Trophoblast cell (in vitro differentiated cells and primary cell): ENCODE results near the gene DVL2.

ENCODE experiments used
- DNase-seq, 2 donors: peaks; one replicate each; pipeline ENCODE4 v3.0.0-alpha.2; 2016
- H2AFZ ChIP-seq: 2 replicates; pipeline ENCODE4 v1.6.1; 2013; ENCODE audit warnings: low read length, moderate library complexity, mild to moderate bottlenecking; ENCODE audit not compliant: insufficient read depth, poor library complexity
- H2AK5ac ChIP-seq: 2 replicates; pipeline ENCODE4 v1.6.1; 2013; ENCODE audit warnings: mild to moderate bottlenecking, low read length
- H2BK120ac ChIP-seq: 2 replicates; pipeline ENCODE4 v1.6.1; 2013; ENCODE audit warnings: low read length, mild to moderate bottlenecking, moderate library complexity; ENCODE audit not compliant: insufficient read depth, poor library complexity
- H2BK12ac ChIP-seq: 2 replicates; pipeline ENCODE4 v1.6.1; 2013; ENCODE audit warnings: mild to moderate bottlenecking, low read length, moderate library complexity
- H2BK5ac ChIP-seq: 2 replicates; pipeline ENCODE4 v1.6.1; 2013; ENCODE audit warnings: low read length, low read depth, moderate library complexity, mild to moderate bottlenecking; ENCODE audit not compliant: poor library complexity
- H3K14ac ChIP-seq: 2 replicates; pipeline ENCODE4 v1.6.1; 2013; ENCODE audit warnings: mild to moderate bottlenecking, low read length
- H3K18ac ChIP-seq: 2 replicates; pipeline ENCODE4 v1.6.1; 2013; ENCODE audit warnings: mild to moderate bottlenecking, low read length
- H3K23ac ChIP-seq: 2 replicates; pipeline ENCODE4 v1.6.1; 2013; ENCODE audit warnings: low read length
- H3K27ac ChIP-seq: 2 replicates; pipeline ENCODE4 v1.5.1; 2013; ENCODE audit warnings: low read depth, mild to moderate bottlenecking, inconsistent platforms, low read length, moderate library complexity
- H3K27me3 ChIP-seq: 2 replicates; pipeline ENCODE4 v1.6.1; 2013; ENCODE audit warnings: inconsistent platforms, mild to moderate bottlenecking, low read length, moderate library complexity; ENCODE audit not compliant: insufficient read depth
- H3K36me3 ChIP-seq, 2 experiments: 1 replicate in 1 of 2; 2 replicates in 1 of 2; pipeline ENCODE4 v1.6.1; 2013; ENCODE audit warnings: low read length in 2 of 2, mild to moderate bottlenecking in 2 of 2, moderate library complexity in 1 of 2; ENCODE audit not compliant: insufficient read depth in 2 of 2, control insufficient read depth in 1 of 2
- H3K4ac ChIP-seq: 2 replicates; pipeline ENCODE4 v1.6.1; 2013; ENCODE audit warnings: low read depth, mild to moderate bottlenecking, low read length, moderate library complexity
- H3K4me1 ChIP-seq, 2 experiments: 1 replicate in 1 of 2; 2 replicates in 1 of 2; pipeline ENCODE4 v1.6.1; 2013; ENCODE audit warnings: low read length in 2 of 2, mild to moderate bottlenecking in 2 of 2, moderate library complexity in 1 of 2; ENCODE audit not compliant: insufficient read depth in 2 of 2, control insufficient read depth in 1 of 2
- H3K4me2 ChIP-seq: 2 replicates; pipeline ENCODE4 v1.6.1; 2013; ENCODE audit warnings: inconsistent platforms, mild to moderate bottlenecking, low read length, moderate library complexity
- H3K4me3 ChIP-seq: 2 replicates; pipeline ENCODE4 v1.5.1; 2013; ENCODE audit warnings: mild to moderate bottlenecking, low read depth, low read length, inconsistent platforms
- H3K79me1 ChIP-seq: one replicate; pipeline ENCODE4 v1.6.1; 2013; ENCODE audit warnings: low read length
- H3K79me2 ChIP-seq: 2 replicates; pipeline ENCODE4 v1.6.1; 2013; ENCODE audit warnings: low read length, mild to moderate bottlenecking; ENCODE audit not compliant: control insufficient read depth, insufficient read depth, poor library complexity
- H3K9ac ChIP-seq: 2 replicates; pipeline ENCODE4 v1.6.1; 2013; ENCODE audit warnings: mild to moderate bottlenecking, low read length
- H3K9me3 ChIP-seq: 2 replicates; pipeline ENCODE4 v1.6.1; 2013; ENCODE audit warnings: low read depth, mild to moderate bottlenecking, control low read depth, inconsistent platforms, low read length; ENCODE audit not compliant: insufficient read depth
- H4K12ac ChIP-seq: 2 replicates; pipeline ENCODE4 v1.6.1; 2013; ENCODE audit warnings: low read depth, mild to moderate bottlenecking, low read length, moderate library complexity
- H4K8ac ChIP-seq: 2 replicates; pipeline ENCODE4 v1.6.1; 2013; ENCODE audit warnings: low read depth, mild to moderate bottlenecking, low read length, moderate library complexity
- H4K91ac ChIP-seq: one replicate; pipeline ENCODE4 v1.6.1; 2013; ENCODE audit warnings: low read depth, mild to moderate bottlenecking, low read length, moderate library complexity
- WGBS: extraction: QIAGEN DNeasy Blood & Tissue Kit; methylation state at CpG from one replicate; pipeline ENCODE4 v1.1.7; 2013; ENCODE audit warnings: missing lambda C conversion rate; ENCODE audit not compliant: insufficient read length, insufficient coverage; ENCODE audit errors: extremely low coverage; 5-methylcytosine and 5-hydroxymethylcytosine counted together

Gene DVL2

GRCh38 chr17:7177954-7178477, 56.3 kb downstream of the DVL2 start:
- Histone ChIP-seq H3K23ac (no peak overlapping the region), H3K4ac (peak overlapping the region; percentile 22), H3K27me3 (no peaks in the 10 kb centered on the region), H3K36me3 (no peaks in the 10 kb centered on the region), H2AK5ac (no peak overlapping the region), H4K12ac (peak overlapping the region; percentile 47), H3K4me3 (peak overlapping the region; percentile 54), H2AFZ (peak overlapping the region; percentile 77), H3K79me1 (peaks cover 8% of the 10 kb centered on the region), H4K91ac (peak overlapping the region; percentile 41), H3K18ac (peak overlapping the region; percentile 17), H3K9ac (no peak overlapping the region), H3K4me1 (peaks cover 4 to 15% of the 10 kb centered on the region in 2 experiments), H3K79me2 (peaks cover 2% of the 10 kb centered on the region), H3K14ac (peak overlapping the region; percentile 15), H2BK120ac (peak overlapping the region; percentile 8), H3K9me3 (peaks cover 9% of the 10 kb centered on the region), H4K8ac (peak overlapping the region; percentile 81), H2BK12ac (peak overlapping the region; percentile 10), H3K4me2 (peak overlapping the region; percentile 95), H3K27ac (no peak overlapping the region), H2BK5ac (no peak overlapping the region)
- WGBS, result no CpG with 5 or more reads among the region's 18 CpGs
- no peak for DNase-seq

- peak; percentile 39 to 63 for DNase-seq
- Histone ChIP-seq H4K12ac (peak overlapping the region; percentile 34), H3K4me2 (peak overlapping the region; percentile 95), H3K4ac (peak overlapping the region; percentile 22), H2BK5ac (no peak overlapping the region), H2AFZ (peak overlapping the region; percentile 77), H3K27me3 (no peaks in the 10 kb centered on the region), H3K4me1 (peaks cover 4 to 15% of the 10 kb centered on the region in 2 experiments), H2AK5ac (no peak overlapping the region), H3K4me3 (peak overlapping the region; percentile 54), H3K23ac (no peak overlapping the region), H3K79me2 (peaks cover 2% of the 10 kb centered on the region), H3K36me3 (no peaks in the 10 kb centered on the region), H3K27ac (no peak overlapping the region), H2BK12ac (peak overlapping the region; percentile 10), H4K91ac (peak overlapping the region; percentile 41), H2BK120ac (peak overlapping the region; percentile 3), H4K8ac (peak overlapping the region; percentile 81), H3K79me1 (peaks cover 8% of the 10 kb centered on the region), H3K14ac (peak overlapping the region; percentile 6), H3K18ac (peak overlapping the region; percentile 2), H3K9me3 (peaks cover 9% of the 10 kb centered on the region), H3K9ac (no peak overlapping the region)
- WGBS, result no CpG with 5 or more reads among the region's 31 CpGs
These were observed 56.9 kb downstream of the DVL2 start for GRCh38 chr17:7177191-7177953.

GRCh38 chr17:7176841-7177190, 57.5 kb downstream of the DVL2 start:
- peak overlapping the region; percentile 56 for H2AFZ ChIP-seq
- no peaks in the 10 kb centered on the region for H3K27me3 ChIP-seq
- H3K9me3 ChIP-seq, result peaks cover 9% of the 10 kb centered on the region
- no peak for DNase-seq
- peaks cover 8% of the 10 kb centered on the region for H3K79me1 ChIP-seq
- WGBS, result no CpG with 5 or more reads among the region's 17 CpGs
- H3K4ac ChIP-seq, result no peak overlapping the region
- H3K4me2 ChIP-seq, result peak overlapping the region; percentile 95
- H4K8ac ChIP-seq, result no peak overlapping the region
- H2BK5ac ChIP-seq, result no peak overlapping the region
- no peaks in the 10 kb centered on the region for H3K36me3 ChIP-seq
- H3K4me1 ChIP-seq, result peaks cover 4 to 15% of the 10 kb centered on the region in 2 experiments
- no peak overlapping the region for H4K91ac ChIP-seq
- H2BK120ac ChIP-seq, result no peak overlapping the region
- peaks cover 2% of the 10 kb centered on the region for H3K79me2 ChIP-seq
- H2BK12ac ChIP-seq, result no peak overlapping the region
- H3K9ac ChIP-seq, result no peak overlapping the region
- H3K4me3 ChIP-seq, result no peak overlapping the region
- H3K23ac ChIP-seq, result no peak overlapping the region
- no peak overlapping the region for H4K12ac ChIP-seq
- H2AK5ac ChIP-seq, result no peak overlapping the region
- no peak overlapping the region for H3K27ac ChIP-seq
- H3K14ac ChIP-seq, result no peak overlapping the region
- H3K18ac ChIP-seq, result no peak overlapping the region

- Histone ChIP-seq H3K4me1 (peaks cover 4 to 15% of the 10 kb centered on the region in 2 experiments), H3K18ac (no peak overlapping the region), H4K12ac (no peak overlapping the region), H3K4ac (no peak overlapping the region), H3K79me2 (peaks cover 2% of the 10 kb centered on the region), H2BK5ac (no peak overlapping the region), H3K23ac (peak overlapping the region; percentile 0), H3K27ac (no peak overlapping the region), H4K91ac (no peak overlapping the region), H3K9me3 (peaks cover 9% of the 10 kb centered on the region), H2AFZ (no peak overlapping the region), H3K36me3 (no peaks in the 10 kb centered on the region), H3K4me2 (no peak overlapping the region), H3K79me1 (peaks cover 8% of the 10 kb centered on the region), H4K8ac (no peak overlapping the region), H2BK120ac (no peak overlapping the region), H3K14ac (no peak overlapping the region), H3K4me3 (no peak overlapping the region), H2BK12ac (no peak overlapping the region), H3K9ac (no peak overlapping the region), H2AK5ac (no peak overlapping the region), H3K27me3 (no peaks in the 10 kb centered on the region)
- WGBS, result 100% methylated on average over 1 of the region's 1 CpG
- DNase-seq, result no peak
These were observed 58.0 kb downstream of the DVL2 start for GRCh38 chr17:7176107-7176840.
